ENCODE results near the gene CACNB4.

Gene CACNB4

DNA sequence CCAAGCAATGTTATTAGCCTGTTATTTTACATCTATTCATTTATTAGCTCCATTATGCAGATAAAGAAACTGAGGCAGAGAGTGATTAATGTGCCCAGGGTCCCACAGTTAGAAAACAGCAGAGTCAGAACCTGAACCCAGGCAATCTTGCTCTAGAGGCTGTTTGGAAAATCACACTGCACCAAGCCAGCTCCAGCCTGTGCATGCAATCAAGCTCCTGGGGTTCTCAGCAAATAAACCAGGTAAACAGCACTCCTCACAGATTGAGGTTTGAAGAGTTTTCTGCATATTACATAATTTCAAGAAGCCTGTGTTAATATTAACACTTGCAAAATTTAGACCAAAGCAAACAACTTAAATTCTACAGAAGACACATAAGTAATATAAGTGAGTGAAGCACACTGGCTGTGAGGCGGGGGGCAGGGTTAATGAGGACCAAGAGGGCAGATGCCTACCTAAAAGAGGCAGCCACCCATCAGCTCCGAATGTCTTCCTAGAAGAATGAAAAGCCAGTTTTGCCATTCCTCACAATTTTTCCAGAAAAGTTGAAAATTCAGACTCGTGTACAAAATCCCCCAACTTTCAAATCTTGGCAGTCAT lies 35.4 kb downstream of the CACNB4 start:
- Histone ChIP-seq H3K4me3 (replicated peaks; ENCODE audit: insufficient read depth, low read length) (no peak overlapping the region), H3K27ac (replicated peaks) (no peak overlapping the region), H3K27me3 (ENCODE audit: insufficient read depth, poor library complexity, severe bottlenecking) (no peaks in the 10 kb centered on the region)
- TF ChIP-seq, protein P1, sequence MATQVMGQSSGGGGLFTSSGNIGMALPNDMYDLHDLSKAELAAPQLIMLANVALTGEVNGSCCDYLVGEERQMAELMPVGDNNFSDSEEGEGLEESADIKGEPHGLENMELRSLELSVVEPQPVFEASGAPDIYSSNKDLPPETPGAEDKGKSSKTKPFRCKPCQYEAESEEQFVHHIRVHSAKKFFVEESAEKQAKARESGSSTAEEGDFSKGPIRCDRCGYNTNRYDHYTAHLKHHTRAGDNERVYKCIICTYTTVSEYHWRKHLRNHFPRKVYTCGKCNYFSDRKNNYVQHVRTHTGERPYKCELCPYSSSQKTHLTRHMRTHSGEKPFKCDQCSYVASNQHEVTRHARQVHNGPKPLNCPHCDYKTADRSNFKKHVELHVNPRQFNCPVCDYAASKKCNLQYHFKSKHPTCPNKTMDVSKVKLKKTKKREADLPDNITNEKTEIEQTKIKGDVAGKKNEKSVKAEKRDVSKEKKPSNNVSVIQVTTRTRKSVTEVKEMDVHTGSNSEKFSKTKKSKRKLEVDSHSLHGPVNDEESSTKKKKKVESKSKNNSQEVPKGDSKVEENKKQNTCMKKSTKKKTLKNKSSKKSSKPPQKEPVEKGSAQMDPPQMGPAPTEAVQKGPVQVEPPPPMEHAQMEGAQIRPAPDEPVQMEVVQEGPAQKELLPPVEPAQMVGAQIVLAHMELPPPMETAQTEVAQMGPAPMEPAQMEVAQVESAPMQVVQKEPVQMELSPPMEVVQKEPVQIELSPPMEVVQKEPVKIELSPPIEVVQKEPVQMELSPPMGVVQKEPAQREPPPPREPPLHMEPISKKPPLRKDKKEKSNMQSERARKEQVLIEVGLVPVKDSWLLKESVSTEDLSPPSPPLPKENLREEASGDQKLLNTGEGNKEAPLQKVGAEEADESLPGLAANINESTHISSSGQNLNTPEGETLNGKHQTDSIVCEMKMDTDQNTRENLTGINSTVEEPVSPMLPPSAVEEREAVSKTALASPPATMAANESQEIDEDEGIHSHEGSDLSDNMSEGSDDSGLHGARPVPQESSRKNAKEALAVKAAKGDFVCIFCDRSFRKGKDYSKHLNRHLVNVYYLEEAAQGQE (IDR thresholded peaks at IDR 0.05; ENCODE audit: insufficient replicate concordance, low read depth): no peak
- TF ChIP-seq GABPA (IDR thresholded peaks at IDR 0.05; ENCODE audit: low read depth): no peak
- TF ChIP-seq POLR2AphosphoS5 (IDR thresholded peaks at IDR 0.05; ENCODE audit: low read depth): no peak
- TF ChIP-seq SPI1 (IDR thresholded peaks at IDR 0.05; ENCODE audit: borderline replicate concordance, low read depth): no peak
- TF ChIP-seq, protein P2, sequence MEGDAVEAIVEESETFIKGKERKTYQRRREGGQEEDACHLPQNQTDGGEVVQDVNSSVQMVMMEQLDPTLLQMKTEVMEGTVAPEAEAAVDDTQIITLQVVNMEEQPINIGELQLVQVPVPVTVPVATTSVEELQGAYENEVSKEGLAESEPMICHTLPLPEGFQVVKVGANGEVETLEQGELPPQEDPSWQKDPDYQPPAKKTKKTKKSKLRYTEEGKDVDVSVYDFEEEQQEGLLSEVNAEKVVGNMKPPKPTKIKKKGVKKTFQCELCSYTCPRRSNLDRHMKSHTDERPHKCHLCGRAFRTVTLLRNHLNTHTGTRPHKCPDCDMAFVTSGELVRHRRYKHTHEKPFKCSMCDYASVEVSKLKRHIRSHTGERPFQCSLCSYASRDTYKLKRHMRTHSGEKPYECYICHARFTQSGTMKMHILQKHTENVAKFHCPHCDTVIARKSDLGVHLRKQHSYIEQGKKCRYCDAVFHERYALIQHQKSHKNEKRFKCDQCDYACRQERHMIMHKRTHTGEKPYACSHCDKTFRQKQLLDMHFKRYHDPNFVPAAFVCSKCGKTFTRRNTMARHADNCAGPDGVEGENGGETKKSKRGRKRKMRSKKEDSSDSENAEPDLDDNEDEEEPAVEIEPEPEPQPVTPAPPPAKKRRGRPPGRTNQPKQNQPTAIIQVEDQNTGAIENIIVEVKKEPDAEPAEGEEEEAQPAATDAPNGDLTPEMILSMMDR (IDR thresholded peaks at IDR 0.05; ENCODE audit: insufficient read depth, low read length): no peak
- DNase-seq (ENCODE audit: low read depth in 1 of 2, low spot score in 1 of 2): no peak

DNA sequence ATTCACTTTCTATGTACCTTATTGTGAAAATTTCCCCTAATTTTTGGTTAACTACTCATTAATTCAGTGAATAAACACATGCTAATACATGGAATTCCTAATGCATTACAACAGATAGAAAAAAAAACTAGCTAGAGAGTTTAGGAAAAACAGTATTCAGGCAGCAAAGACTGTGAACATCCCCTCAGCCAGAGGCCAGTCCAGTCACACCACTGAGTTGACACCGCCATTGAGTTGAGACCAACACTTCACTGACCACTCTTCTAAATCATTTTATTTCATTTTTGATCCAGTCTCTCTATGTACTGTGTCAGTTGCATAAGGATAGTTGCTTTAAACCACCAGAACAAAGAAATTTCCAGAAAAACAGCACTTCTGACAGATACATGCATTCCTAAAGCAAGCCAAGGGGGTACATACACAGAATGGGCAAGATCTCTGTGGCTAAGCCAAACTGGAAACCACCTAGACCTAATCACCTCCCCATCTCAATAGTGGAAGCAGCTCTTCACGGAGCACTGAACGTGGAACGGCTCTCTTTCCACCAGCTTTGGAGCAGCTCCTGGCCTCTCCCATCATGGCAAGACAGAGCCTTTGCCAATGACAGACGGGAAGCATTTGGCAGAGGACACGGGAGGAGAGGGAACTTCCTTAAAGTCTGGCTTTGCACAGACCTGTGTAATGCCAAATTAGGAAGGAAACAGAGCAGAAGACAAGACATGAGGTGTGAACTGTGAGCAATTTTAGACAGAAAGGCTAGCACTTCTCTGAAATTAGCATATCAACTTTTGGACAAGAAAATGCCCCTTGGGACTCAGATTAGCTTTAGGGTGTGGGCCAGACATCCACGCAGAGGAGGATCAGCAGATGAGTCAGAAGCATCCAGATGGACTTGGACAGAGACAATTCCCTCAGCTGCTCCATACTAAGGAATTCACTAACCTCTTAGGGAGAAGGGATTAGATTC lies 36.4 kb downstream of the CACNB4 start:
- Histone ChIP-seq H3K27ac (replicated peaks) (no peak overlapping the region), H3K4me3 (replicated peaks; ENCODE audit: insufficient read depth, low read length) (no peak overlapping the region), H3K27me3 (ENCODE audit: insufficient read depth, poor library complexity, severe bottlenecking) (no peaks in the 10 kb centered on the region)
- TF ChIP-seq, protein P2 (IDR thresholded peaks at IDR 0.05; ENCODE audit: insufficient read depth, low read length): no peak
- TF ChIP-seq POLR2AphosphoS5 (IDR thresholded peaks at IDR 0.05; ENCODE audit: low read depth): no peak
- TF ChIP-seq GABPA (IDR thresholded peaks at IDR 0.05; ENCODE audit: low read depth): no peak
- TF ChIP-seq SPI1 (IDR thresholded peaks at IDR 0.05; ENCODE audit: borderline replicate concordance, low read depth): peak; percentile 13; the same call in 1 of the 2 replicates
- TF ChIP-seq, protein P1 (IDR thresholded peaks at IDR 0.05; ENCODE audit: insufficient replicate concordance, low read depth): no peak
- peak in 1 of 2 experiments; percentile 32 for DNase-seq (ENCODE audit: low read depth in 1 of 2, low spot score in 1 of 2)

DNA sequence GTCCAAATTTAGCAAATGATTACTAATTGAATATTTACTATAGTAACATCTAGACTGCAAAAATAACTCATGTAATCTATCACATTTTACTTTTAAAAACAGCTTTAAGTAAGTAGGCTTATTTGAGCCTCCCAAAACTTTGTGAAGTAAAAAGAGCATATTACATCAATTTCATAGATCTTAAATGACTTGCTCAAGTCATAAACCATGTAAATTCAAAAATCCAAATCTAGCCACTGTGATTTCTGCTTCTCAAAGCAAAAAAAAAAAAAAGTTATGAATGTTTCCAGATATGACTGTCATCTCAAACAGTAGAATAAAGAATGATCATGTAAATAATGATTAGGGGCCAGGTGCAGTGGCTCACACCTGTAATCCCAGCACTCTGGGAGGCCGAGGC lies 37.5 kb downstream of the CACNB4 start:
- TF ChIP-seq POLR2AphosphoS5 (IDR thresholded peaks at IDR 0.05; ENCODE audit: low read depth): no peak
- TF ChIP-seq, protein P2 (IDR thresholded peaks at IDR 0.05; ENCODE audit: insufficient read depth, low read length): no peak
- TF ChIP-seq GABPA (IDR thresholded peaks at IDR 0.05; ENCODE audit: low read depth): no peak
- TF ChIP-seq, protein P1 (IDR thresholded peaks at IDR 0.05; ENCODE audit: insufficient replicate concordance, low read depth): no peak
- TF ChIP-seq SPI1 (IDR thresholded peaks at IDR 0.05; ENCODE audit: borderline replicate concordance, low read depth): no peak
- no peak overlapping the region for H3K27ac ChIP-seq (replicated peaks)

More for the DNA sequence above, 37.5 kb downstream of the CACNB4 start:
- no peak overlapping the region for H3K4me3 ChIP-seq (replicated peaks; ENCODE audit: insufficient read depth, low read length)
- no peak for DNase-seq (ENCODE audit: low read depth in 1 of 2, low spot score in 1 of 2)
- H3K27me3 ChIP-seq (ENCODE audit: insufficient read depth, poor library complexity, severe bottlenecking): no peaks in the 10 kb centered on the region
